PC-9 (cell line): ENCODE measurements around the gene C5. TPM values are rescaled to one million over a fixed set of nuclear protein-coding genes. Genes with fewer than 3 reads are reported as not detected.
"Not testable (repeated sequence)": the region's sequence is repeated elsewhere in the genome, so short reads cannot be mapped to it uniquely, and the experiment has no call there.

Experiments used
- BruUV-seq: library from RNA; stranded (reverse); fragments of 400-500 nt; replicated peaks from 2 replicates; lab custom pipeline; 2021; lab: Mats Ljungman, UMichigan
- CTCF ChIA-PET: fragments of 300-600 bp; sonication (Branson Sonifier 250); formaldehyde crosslinking; loops from one replicate; lab custom pipeline; 2022; ENCODE audit warnings: antibody characterized with exemption; lab: Charles Lee
- POLR2A ChIA-PET: fragments of 300-600 bp; sonication (Branson Sonifier 250); formaldehyde crosslinking; loops from one replicate; lab custom pipeline; 2022; ENCODE audit warnings: antibody characterized with exemption; ENCODE audit not compliant: unreplicated experiment; lab: Charles Lee
- DNase-seq, 2 experiments: peaks; one replicate each; pipeline versions ENCODE4 v3.0.0 to v3.0.0-alpha.2; 2015 to 2022; ENCODE audit warnings: mixed read lengths in 1 of 2
- H2AFZ ChIP-seq: fragments of 200-600 bp; sonication (generic); 2 replicates; pipeline ENCODE4 v1.8.1; 2017; ENCODE audit warnings: antibody characterized with exemption
- H3F3A ChIP-seq: fragments of 200-600 bp; sonication (generic); 2 replicates; pipeline ENCODE4 v1.8.1; 2017; ENCODE audit warnings: antibody characterized with exemption, mild to moderate bottlenecking, low read depth; ENCODE audit not compliant: insufficient read depth
- H3K27ac ChIP-seq: fragments of 200-600 bp; sonication (generic); 2 replicates; pipeline ENCODE4 v1.6.1; 2016; ENCODE audit warnings: mixed run types
- H3K27me3 ChIP-seq: fragments of 200-600 bp; sonication (generic); 2 replicates; pipeline ENCODE4 v1.6.1; 2016; ENCODE audit warnings: low read depth, mixed run types; ENCODE audit not compliant: insufficient read depth
- H3K36me3 ChIP-seq: fragments of 200-600 bp; sonication (generic); 2 replicates; pipeline ENCODE4 v1.6.1; 2016; ENCODE audit warnings: low read depth, mixed run types
- H3K4me1 ChIP-seq: fragments of 200-600 bp; sonication (generic); replicated peaks from 2 replicates; pipeline ENCODE4 v1.6.1; 2016; ENCODE audit warnings: mixed run types; ENCODE audit not compliant: insufficient read depth
- H3K4me2 ChIP-seq: fragments of 200-600 bp; sonication (generic); 2 replicates; pipeline ENCODE4 v1.6.1; 2017; ENCODE audit warnings: mixed run types
- H3K4me3 ChIP-seq: fragments of 200-600 bp; sonication (generic); 2 replicates; pipeline ENCODE4 v1.6.1; 2016; ENCODE audit warnings: mixed run types
- H3K79me2 ChIP-seq: fragments of 200-600 bp; sonication (generic); 2 replicates; pipeline ENCODE4 v1.6.1; 2017; ENCODE audit warnings: low read depth, mixed run types
- H3K9me2 ChIP-seq: fragments of 200-600 bp; sonication (generic); 2 replicates; pipeline ENCODE4 v1.8.1; 2017; ENCODE audit warnings: mild to moderate bottlenecking; ENCODE audit not compliant: insufficient read depth
- H3K9me3 ChIP-seq: fragments of 200-600 bp; sonication (generic); 2 replicates; pipeline ENCODE4 v1.8.1; 2016; ENCODE audit warnings: low read depth; ENCODE audit not compliant: insufficient read depth
- H4K20me1 ChIP-seq: fragments of 200-600 bp; sonication (generic); 2 replicates; pipeline ENCODE4 v1.8.1; 2017; ENCODE audit not compliant: insufficient read depth
- CTCF ChIP-seq: fragments of 200-600 bp; sonication (generic); conservative IDR thresholded peaks from 2 replicates; pipeline ENCODE4 v1.6.1; 2017; ENCODE audit warnings: mixed run types, antibody characterized with exemption, mild to moderate bottlenecking, moderate library complexity
- EZH2 ChIP-seq: fragments of 200-600 bp; sonication (generic); IDR thresholded peaks from 2 replicates; pipeline ENCODE4 v1.8.0; 2017; ENCODE audit warnings: antibody characterized with exemption, low read depth
- intact Hi-C: fragments of 100-400 bp; cut with micrococcal nuclease; formaldehyde crosslinking; loops from one replicate; pipeline ENCODE4 v1.10.0; 2022; ENCODE audit not compliant: unreplicated experiment
- total RNA-seq: library from RNA; stranded (reverse); gene quantifications from 2 replicates; pipeline ENCODE4 v1.2.3, GENCODE V29; 2021

Gene C5
- total RNA-seq, 1 experiment from 2014 or later, result 11.5 TPM

GRCh38 chr9:121029469-121029868 lies 20.6 kb downstream of the C5 start:
- intact Hi-C loops, result no loop called here
- no peaks in the 10 kb centered on the region for H3K9me3 ChIP-seq
- no TSS peak for BruUV-seq
- H2AFZ ChIP-seq, result no peak overlapping the region
- H3K27ac ChIP-seq, result no peak overlapping the region
- H4K20me1 ChIP-seq, result no peaks in the 10 kb centered on the region
- H3K4me1 ChIP-seq, result peaks cover 19% of the 10 kb centered on the region; the same call in 1 of the 2 replicates
- H3F3A ChIP-seq, result peaks cover 15% of the 10 kb centered on the region
- H3K36me3 ChIP-seq, result no peaks in the 10 kb centered on the region
- H3K9me2 ChIP-seq, result no peaks in the 10 kb centered on the region; the same call in 1 of the 2 replicates
- ChIA-PET CTCF (no interaction called here), POLR2A (interaction anchor here (0.6 kb wide), 1 partner anchor 23 kb away, joined by 8 read pairs; no protein-coding TSS in a partner anchor)
- H3K4me2 ChIP-seq, result no peak overlapping the region
- H3K79me2 ChIP-seq, result no peaks in the 10 kb centered on the region
- no peak overlapping the region for H3K4me3 ChIP-seq
- H3K27me3 ChIP-seq, result no peaks in the 10 kb centered on the region
- TF ChIP-seq CTCF (no peak), EZH2 (no peak)
- no peak for DNase-seq

GRCh38 chr9:121028285-121028684 lies 21.8 kb downstream of the C5 start:
- H3K27ac ChIP-seq, BruUV-seq: not testable (repeated sequence)

GRCh38 chr9:121026768-121027167 lies 23.3 kb downstream of the C5 start:
- intact Hi-C loops, result no loop called here
- Histone ChIP-seq H4K20me1 (no peaks in the 10 kb centered on the region), H3K27ac (no peak overlapping the region), H3K9me3 (no peaks in the 10 kb centered on the region), H3K27me3 (no peaks in the 10 kb centered on the region), H3K9me2 (no peaks in the 10 kb centered on the region; the same call in 1 of the 2 replicates), H2AFZ (no peak overlapping the region), H3K4me2 (peak overlapping the region; percentile 30; the same call in 1 of the 2 replicates), H3K4me3 (no peak overlapping the region), H3K4me1 (peaks cover 19% of the 10 kb centered on the region; the same call in 1 of the 2 replicates), H3F3A (peaks cover 15% of the 10 kb centered on the region), H3K36me3 (no peaks in the 10 kb centered on the region), H3K79me2 (no peaks in the 10 kb centered on the region)
- no peak for TF ChIP-seq CTCF
- no TSS peak for BruUV-seq
- no peak for DNase-seq
- CTCF ChIA-PET, result no interaction called here
- POLR2A ChIA-PET, result no interaction called here

More at GRCh38 chr9:121028285-121028684, 21.8 kb downstream of the C5 start:
- H4K20me1 ChIP-seq, intact Hi-C loops, H3K9me3 ChIP-seq, H3K9me2 ChIP-seq, H2AFZ ChIP-seq, H3K4me2 ChIP-seq, DNase-seq, CTCF ChIA-PET, H3K36me3 ChIP-seq, H3K27me3 ChIP-seq, H3K79me2 ChIP-seq, H3K4me3 ChIP-seq, POLR2A ChIA-PET: not testable (repeated sequence)
- H3F3A ChIP-seq, result peaks cover 15% of the 10 kb centered on the region
- H3K4me1 ChIP-seq, result peaks cover 19% of the 10 kb centered on the region; the same call in 1 of the 2 replicates

GRCh38 chr9:121026260-121026691 lies 23.8 kb downstream of the C5 start:
- Histone ChIP-seq H3K36me3 (no peaks in the 10 kb centered on the region), H3K9me2 (no peaks in the 10 kb centered on the region; the same call in 1 of the 2 replicates), H3K4me3 (no peak overlapping the region), H3K9me3 (no peaks in the 10 kb centered on the region), H4K20me1 (no peaks in the 10 kb centered on the region), H3K4me1 (peaks cover 19% of the 10 kb centered on the region; the same call in 1 of the 2 replicates), H3K27ac (no peak overlapping the region), H3K4me2 (peak overlapping the region; percentile 30), H3K27me3 (no peaks in the 10 kb centered on the region), H3F3A (peaks cover 15% of the 10 kb centered on the region), H2AFZ (no peak overlapping the region), H3K79me2 (no peaks in the 10 kb centered on the region)
- ChIA-PET POLR2A (no interaction called here), CTCF (no interaction called here)
- intact Hi-C loops, result no loop called here
- DNase-seq, result peak in 1 of 2 experiments; percentile 78
- TF ChIP-seq EZH2 (no peak), CTCF (no peak)
- no TSS peak for BruUV-seq
